Vagina (tissue), 2 donors: ENCODE results near the gene FSIP1.

Experiments
- CTCF ChIP-seq, 3 experiments: fragments of 450-650 bp in 2 of 3; fragments of 200-600 bp in 1 of 3; sonication (generic) in 1 of 3; IDR thresholded peaks; one replicate each; pipeline ENCODE4 v1.5.1; 2017 to 2019; ENCODE audit warnings: antibody characterized with exemption in 3 of 3, mild to moderate bottlenecking in 2 of 3, moderate library complexity in 2 of 3
- POLR2A ChIP-seq, 2 donors: fragments of 450-650 bp; IDR thresholded peaks; one replicate each; pipeline ENCODE4 v1.6.1; 2017; ENCODE audit warnings: antibody characterized with exemption in 2 of 2, mild to moderate bottlenecking in 2 of 2, moderate library complexity in 2 of 2

- no peak for TF ChIP-seq CTCF (IDR thresholded peaks at IDR 0.05)
- TF ChIP-seq POLR2A (IDR thresholded peaks at IDR 0.05) = no peak
These were observed 53.8 kb downstream of the FSIP1 start for GRCh38 chr15:39728845-39729244.
